GM21390 (cell line): ENCODE data around the gene ZNF324.

Experiments used
- ATAC-seq: cut with Tn5 transposase; IDR thresholded peaks from one replicate; pipeline ENCODE4 v1.9.1; 2021; ENCODE audit not compliant: unreplicated experiment

Gene ZNF324

DNA sequence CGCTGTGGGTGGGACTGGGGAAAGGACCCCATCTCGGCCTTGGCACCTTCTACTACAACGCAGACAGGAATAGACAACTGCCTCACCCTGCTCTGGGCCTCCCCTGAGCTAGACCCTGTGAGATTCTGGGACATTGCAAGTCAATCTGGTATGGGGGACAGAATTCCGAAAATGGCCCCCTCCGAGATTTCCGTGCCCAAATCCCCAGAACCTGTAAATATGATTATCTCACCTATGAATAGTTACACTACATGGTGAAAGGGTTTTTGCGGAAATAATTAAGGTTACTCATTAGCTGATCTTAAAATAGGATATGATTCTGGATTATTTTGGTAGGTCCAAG is 53.3 kb downstream of the ZNF324 start:
- ATAC-seq: no peak

DNA sequence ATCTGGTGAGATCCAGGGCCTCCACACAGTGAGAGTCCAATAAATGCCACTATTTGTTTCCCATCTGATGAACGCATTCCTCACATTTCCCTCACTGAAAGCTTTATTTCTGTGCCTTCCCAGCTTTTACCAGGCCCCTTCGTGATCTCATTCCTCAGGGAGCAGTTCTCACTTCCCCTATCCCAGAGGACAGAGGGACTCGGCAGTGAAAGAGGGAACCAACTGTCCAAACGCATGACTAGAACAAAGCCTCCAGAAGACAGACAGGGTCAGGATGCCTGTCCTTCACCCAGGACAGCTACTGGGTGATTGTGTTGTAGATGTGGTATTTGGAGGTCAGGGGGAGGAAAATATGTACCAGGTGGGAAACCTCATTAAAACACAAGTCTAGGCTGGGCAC is 54.8 kb downstream of the ZNF324 start:
- ATAC-seq: no peak

DNA sequence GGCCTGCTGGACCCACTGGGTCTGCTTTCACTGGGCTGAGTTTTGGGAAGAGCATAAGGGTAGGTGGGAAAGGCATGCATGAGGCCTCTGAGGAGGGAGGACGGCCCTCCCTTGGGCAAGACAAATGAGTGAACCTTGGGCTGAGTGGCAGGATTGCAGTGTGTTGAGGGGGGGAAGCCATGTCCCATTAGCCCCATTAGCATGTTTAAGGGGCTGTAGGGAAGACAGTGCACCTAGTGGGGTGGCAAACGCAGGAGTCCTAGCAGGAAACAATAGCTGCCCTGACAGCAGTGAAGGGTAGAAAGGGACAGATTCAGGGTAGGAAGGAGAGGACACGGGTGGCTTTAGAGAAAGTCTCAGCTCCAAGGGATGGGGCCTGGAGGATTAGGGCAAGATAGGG is 55.8 kb downstream of the ZNF324 start:
- ATAC-seq: no peak
